ENCODE data around the gene TMEM94.
A peak's percentile ranks its signal among the peaks of the same experiment; 100 is the strongest.
"Not testable (repeated sequence)": the region's sequence is repeated elsewhere in the genome, so short reads cannot be mapped to it uniquely, and the experiment has no call there.

TMEM94 gene

DNA sequence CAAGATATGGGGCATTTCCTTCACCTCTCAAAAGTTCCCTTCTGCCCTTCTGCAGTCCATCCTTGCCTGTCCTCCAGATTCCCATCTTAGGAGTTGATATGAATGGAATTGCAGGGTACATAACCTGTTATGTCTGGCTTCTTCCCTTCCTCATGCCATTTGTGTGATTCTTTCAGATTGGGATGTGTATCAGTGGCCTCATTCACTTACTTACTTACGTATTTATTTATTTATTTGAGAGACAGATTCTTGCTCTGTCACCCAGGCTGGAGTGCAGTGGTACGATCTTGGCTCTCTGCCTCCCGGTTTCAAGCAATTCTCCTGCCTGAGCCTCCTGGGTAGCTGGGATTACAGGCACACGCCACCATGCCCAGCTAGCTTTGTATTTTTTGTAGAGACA, 6.2 kb upstream of the TMEM94 start:
- Histone ChIP-seq H3K14ac (ENCODE audit: low read length) (no peak overlapping the region), H2AFZ (ENCODE audit: low read length) (no peak overlapping the region), H3K4me3 (ENCODE audit: low read length in 2 of 2) (no peak overlapping the region), H4K8ac (ENCODE audit: low read depth, low read length) (no peak overlapping the region), H3K27ac (replicated peaks; ENCODE audit: low read length) (no peak overlapping the region), H3K18ac (ENCODE audit: low read length) (no peak overlapping the region), H3K9ac (ENCODE audit: low read depth, low read length, poor library complexity) (no peak overlapping the region), H2BK5ac (ENCODE audit: low read length) (no peak overlapping the region), H3K4ac (ENCODE audit: low read length) (no peak overlapping the region), H3K9me3 (replicated peaks in 1 of 2; ENCODE audit: control insufficient read depth in 2 of 2, insufficient read depth in 1 of 2, low read depth in 1 of 2, low read length in 2 of 2) (no peaks in the 10 kb centered on the region), H2BK15ac (ENCODE audit: low read length) (no peak overlapping the region), H4K91ac (ENCODE audit: low read depth, low read length, poor library complexity) (no peak overlapping the region), H3K79me1 (ENCODE audit: low read depth, low read length) (no peaks in the 10 kb centered on the region), H3K36me3 (replicated peaks in 1 of 2; ENCODE audit: control insufficient read depth in 2 of 2, insufficient read depth in 2 of 2, low read length in 2 of 2) (no peaks in the 10 kb centered on the region), H2BK12ac (ENCODE audit: low read length) (no peak overlapping the region), H3K27me3 (ENCODE audit: control insufficient read depth in 3 of 3, insufficient read depth in 3 of 3, low read depth in 1 of 3, low read length in 3 of 3) (no peaks in the 10 kb centered on the region), H3K4me2 (ENCODE audit: insufficient read depth, low read length, poor library complexity, severe bottlenecking) (no peak overlapping the region), H2AK5ac (ENCODE audit: low read depth, low read length) (no peak overlapping the region), H2BK120ac (ENCODE audit: low read depth, low read length) (no peak overlapping the region), H3K23ac (ENCODE audit: low read depth, low read length, poor library complexity) (no peak overlapping the region), H3K4me1 (ENCODE audit: control insufficient read depth in 2 of 2, insufficient read depth in 1 of 2, low read depth in 1 of 2, low read length in 2 of 2) (no peaks in the 10 kb centered on the region)
- no peak for DNase-seq (ENCODE audit: low spot score)
- no CpG with 5 or more reads among the region's 4 CpGs for WGBS, 2 donors (ENCODE audit: extremely low coverage in 2 of 2, insufficient read length in 2 of 2, insufficient replicate concordance in 1 of 2)

DNA sequence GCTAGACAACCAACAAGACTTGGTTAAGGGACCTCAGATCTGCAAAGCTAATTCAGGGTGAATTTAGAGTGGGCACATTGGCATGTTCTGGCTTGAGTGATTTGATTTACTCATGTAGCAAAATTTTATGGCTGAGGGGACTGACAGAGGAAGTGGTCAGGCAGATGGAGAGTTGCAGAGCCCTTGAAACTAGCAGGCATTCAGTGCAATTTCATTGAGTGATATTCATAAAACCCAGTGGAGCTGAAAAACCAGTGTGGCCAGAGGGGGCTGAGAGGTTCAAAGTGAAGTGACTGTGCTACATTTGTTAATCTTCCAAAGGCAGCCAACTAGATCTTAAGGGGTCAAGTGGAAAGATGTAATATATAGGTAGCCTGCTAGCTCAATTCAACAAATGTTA, 2.2 kb upstream of the TMEM94 start:
- H2BK5ac ChIP-seq (ENCODE audit: low read length), result no peak overlapping the region
- H4K91ac ChIP-seq (ENCODE audit: low read depth, low read length, poor library complexity), result no peak overlapping the region
- H4K8ac ChIP-seq (ENCODE audit: low read depth, low read length), result no peak overlapping the region
- H2AK5ac ChIP-seq (ENCODE audit: low read depth, low read length), result no peak overlapping the region
- no peak overlapping the region for H2BK12ac ChIP-seq (ENCODE audit: low read length)
- no peak overlapping the region for H3K18ac ChIP-seq (ENCODE audit: low read length)
- no peaks in the 10 kb centered on the region for H3K9me3 ChIP-seq (replicated peaks in 1 of 2; ENCODE audit: control insufficient read depth in 2 of 2, insufficient read depth in 1 of 2, low read depth in 1 of 2, low read length in 2 of 2)
- H3K27me3 ChIP-seq (ENCODE audit: control insufficient read depth in 3 of 3, insufficient read depth in 3 of 3, low read depth in 1 of 3, low read length in 3 of 3), result no peaks in the 10 kb centered on the region
- no peak overlapping the region for H3K27ac ChIP-seq (replicated peaks; ENCODE audit: low read length)
- no peak overlapping the region for H2BK120ac ChIP-seq (ENCODE audit: low read depth, low read length)
- H3K23ac ChIP-seq (ENCODE audit: low read depth, low read length, poor library complexity), result no peak overlapping the region
- no peaks in the 10 kb centered on the region for H3K79me1 ChIP-seq (ENCODE audit: low read depth, low read length)
- H3K4me1 ChIP-seq (ENCODE audit: control insufficient read depth in 2 of 2, insufficient read depth in 1 of 2, low read depth in 1 of 2, low read length in 2 of 2), result peaks cover 5 to 9% of the 10 kb centered on the region in 2 donors
- H3K9ac ChIP-seq (ENCODE audit: low read depth, low read length, poor library complexity), result no peak overlapping the region
- no peak overlapping the region for H3K14ac ChIP-seq (ENCODE audit: low read length)
- no peak overlapping the region for H2BK15ac ChIP-seq (ENCODE audit: low read length)
- peak overlapping the region; percentile 31 for H2AFZ ChIP-seq (ENCODE audit: low read length)
- H3K36me3 ChIP-seq (replicated peaks in 1 of 2; ENCODE audit: control insufficient read depth in 2 of 2, insufficient read depth in 2 of 2, low read length in 2 of 2), result peaks cover 0 to 3% of the 10 kb centered on the region in 2 donors
- no peak overlapping the region for H3K4me3 ChIP-seq (ENCODE audit: low read length in 2 of 2)
- H3K4me2 ChIP-seq (ENCODE audit: insufficient read depth, low read length, poor library complexity, severe bottlenecking), result no peak overlapping the region
- no peak overlapping the region for H3K4ac ChIP-seq (ENCODE audit: low read length)
- no peak for DNase-seq (ENCODE audit: low spot score)

DNA sequence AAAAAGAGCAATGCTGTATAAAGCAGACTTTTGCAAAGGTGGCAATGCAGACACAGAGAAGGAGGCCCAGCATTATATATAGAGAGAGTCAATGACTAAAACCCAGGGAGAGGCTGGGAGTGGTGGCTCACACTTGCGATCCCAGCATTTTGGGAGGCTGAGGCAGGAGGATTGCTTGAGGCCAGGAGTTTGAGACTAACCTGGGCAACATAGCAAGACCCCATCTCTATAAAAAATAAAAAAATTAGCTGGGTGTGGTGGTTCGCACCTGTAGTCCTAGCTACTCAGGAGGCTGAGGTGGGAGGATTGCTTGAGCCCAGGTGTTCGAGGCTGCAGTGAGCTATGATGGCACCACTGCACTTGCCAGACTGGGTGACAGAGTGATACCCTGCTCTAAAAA, 1.8 kb upstream of the TMEM94 start:
- H3K14ac ChIP-seq (ENCODE audit: low read length); H3K23ac ChIP-seq (ENCODE audit: low read depth, low read length, poor library complexity); H3K4me3 ChIP-seq (ENCODE audit: low read length in 2 of 2); H2BK120ac ChIP-seq (ENCODE audit: low read depth, low read length); H4K91ac ChIP-seq (ENCODE audit: low read depth, low read length, poor library complexity); H3K18ac ChIP-seq (ENCODE audit: low read length); H3K9me3 ChIP-seq (replicated peaks in 1 of 2; ENCODE audit: control insufficient read depth in 2 of 2, insufficient read depth in 1 of 2, low read depth in 1 of 2, low read length in 2 of 2); H2BK5ac ChIP-seq (ENCODE audit: low read length); H3K79me1 ChIP-seq (ENCODE audit: low read depth, low read length); H3K27ac ChIP-seq (replicated peaks; ENCODE audit: low read length); H2BK15ac ChIP-seq (ENCODE audit: low read length); H3K9ac ChIP-seq (ENCODE audit: low read depth, low read length, poor library complexity); H4K8ac ChIP-seq (ENCODE audit: low read depth, low read length); H2AK5ac ChIP-seq (ENCODE audit: low read depth, low read length); DNase-seq (ENCODE audit: low spot score); H3K4ac ChIP-seq (ENCODE audit: low read length); H3K36me3 ChIP-seq (replicated peaks in 1 of 2; ENCODE audit: control insufficient read depth in 2 of 2, insufficient read depth in 2 of 2, low read length in 2 of 2); H2BK12ac ChIP-seq (ENCODE audit: low read length); H3K4me2 ChIP-seq (ENCODE audit: insufficient read depth, low read length, poor library complexity, severe bottlenecking); H3K27me3 ChIP-seq (ENCODE audit: control insufficient read depth in 3 of 3, insufficient read depth in 3 of 3, low read depth in 1 of 3, low read length in 3 of 3); H2AFZ ChIP-seq (ENCODE audit: low read length): not testable (repeated sequence)
- peaks cover 5 to 11% of the 10 kb centered on the region in 2 donors for H3K4me1 ChIP-seq (ENCODE audit: control insufficient read depth in 2 of 2, insufficient read depth in 1 of 2, low read depth in 1 of 2, low read length in 2 of 2)
- WGBS, 2 donors (ENCODE audit: extremely low coverage in 2 of 2, insufficient read length in 2 of 2, insufficient replicate concordance in 1 of 2), result no CpG with 5 or more reads among the region's 3 CpGs

DNA sequence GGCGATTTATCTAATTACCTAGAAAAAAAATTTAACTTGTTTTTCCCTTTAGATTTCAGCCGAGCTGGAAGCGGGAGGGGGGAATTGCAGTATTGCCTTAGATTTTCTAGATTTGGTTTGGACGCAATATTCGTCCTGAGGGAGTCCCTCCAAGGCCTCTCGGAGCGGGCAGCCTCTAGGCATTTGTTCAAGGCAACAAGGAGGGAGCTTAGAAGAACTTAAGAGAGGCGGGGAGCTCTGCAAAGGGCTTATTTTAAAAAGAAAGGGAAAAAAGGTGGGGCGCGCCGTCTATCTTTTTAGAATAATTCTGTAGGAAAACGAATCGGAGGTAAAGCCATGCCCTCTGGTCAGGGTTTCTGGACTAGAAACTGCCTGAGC, 407 bp upstream of the TMEM94 start:
- Histone ChIP-seq H3K4me2 (ENCODE audit: insufficient read depth, low read length, poor library complexity, severe bottlenecking) (peak overlapping the region; percentile 63), H3K4me3 (ENCODE audit: low read length in 2 of 2) (peak overlapping the region in 1 of 2 donors; percentile 74), H3K4me1 (ENCODE audit: control insufficient read depth in 2 of 2, insufficient read depth in 1 of 2, low read depth in 1 of 2, low read length in 2 of 2) (peaks cover 5 to 14% of the 10 kb centered on the region in 2 donors), H3K27ac (replicated peaks; ENCODE audit: low read length) (peak overlapping the region; percentile 70), H3K23ac (ENCODE audit: low read depth, low read length, poor library complexity) (no peak overlapping the region), H4K8ac (ENCODE audit: low read depth, low read length) (no peak overlapping the region), H2BK5ac (ENCODE audit: low read length) (no peak overlapping the region), H2BK120ac (ENCODE audit: low read depth, low read length) (no peak overlapping the region), H3K4ac (ENCODE audit: low read length) (no peak overlapping the region), H2AFZ (ENCODE audit: low read length) (peak overlapping the region; percentile 61), H2AK5ac (ENCODE audit: low read depth, low read length) (no peak overlapping the region), H3K36me3 (replicated peaks in 1 of 2; ENCODE audit: control insufficient read depth in 2 of 2, insufficient read depth in 2 of 2, low read length in 2 of 2) (peaks cover 0 to 3% of the 10 kb centered on the region in 2 donors), H3K14ac (ENCODE audit: low read length) (no peak overlapping the region), H3K18ac (ENCODE audit: low read length) (no peak overlapping the region), H4K91ac (ENCODE audit: low read depth, low read length, poor library complexity) (no peak overlapping the region), H2BK12ac (ENCODE audit: low read length) (no peak overlapping the region), H3K27me3 (ENCODE audit: control insufficient read depth in 3 of 3, insufficient read depth in 3 of 3, low read depth in 1 of 3, low read length in 3 of 3) (no peaks in the 10 kb centered on the region), H3K9ac (ENCODE audit: low read depth, low read length, poor library complexity) (no peak overlapping the region), H2BK15ac (ENCODE audit: low read length) (no peak overlapping the region), H3K79me1 (ENCODE audit: low read depth, low read length) (no peaks in the 10 kb centered on the region), H3K9me3 (replicated peaks in 1 of 2; ENCODE audit: control insufficient read depth in 2 of 2, insufficient read depth in 1 of 2, low read depth in 1 of 2, low read length in 2 of 2) (no peaks in the 10 kb centered on the region)
- no CpG with 5 or more reads among the region's 13 CpGs for WGBS, 2 donors (ENCODE audit: extremely low coverage in 2 of 2, insufficient read length in 2 of 2, insufficient replicate concordance in 1 of 2)
- DNase-seq (ENCODE audit: low spot score), result no peak

All from neuronal stem cell (in vitro differentiated cells).